HK-2 (cell line): ENCODE results near the gene ATXN2.

Experiments
- DNase-seq: peaks from one replicate; pipeline ENCODE4 v3.0.0-alpha.2; 2018; ENCODE audit not compliant: unreplicated experiment

The ATXN2 gene

GRCh38 chr12:111451232-111451631 is 147.9 kb downstream of the ATXN2 start:
- no peak for DNase-seq

GRCh38 chr12:111450676-111451075 is 148.4 kb downstream of the ATXN2 start:
- DNase-seq: no peak

- DNase-seq: no peak
Measured at GRCh38 chr12:111448846-111449790, 150.0 kb downstream of the ATXN2 start.

- no peak for DNase-seq
Measured at GRCh38 chr12:111448266-111448830, 150.8 kb downstream of the ATXN2 start.

GRCh38 chr12:111447571-111448265 is 151.4 kb downstream of the ATXN2 start:
- DNase-seq: no peak

- no peak for DNase-seq
Measured at GRCh38 chr12:111446631-111447570, 152.2 kb downstream of the ATXN2 start.

- no peak for DNase-seq
Measured at GRCh38 chr12:111445726-111446581, 153.2 kb downstream of the ATXN2 start.

- no peak for DNase-seq
Measured at GRCh38 chr12:111444925-111445725, 154.0 kb downstream of the ATXN2 start.

GRCh38 chr12:111444314-111444924 is 154.7 kb downstream of the ATXN2 start:
- DNase-seq: no peak

GRCh38 chr12:111443586-111443985 is 155.5 kb downstream of the ATXN2 start:
- DNase-seq: peak; percentile 61

GRCh38 chr12:111443086-111443485 is 156.0 kb downstream of the ATXN2 start:
- no peak for DNase-seq

- no peak for DNase-seq
Measured at GRCh38 chr12:111442301-111443045, 156.6 kb downstream of the ATXN2 start.

- no peak for DNase-seq
Measured at GRCh38 chr12:111441107-111441928, 157.8 kb downstream of the ATXN2 start.

- DNase-seq: no peak
Measured at GRCh38 chr12:111440631-111441030, 158.5 kb downstream of the ATXN2 start.

- no peak for DNase-seq
Measured at GRCh38 chr12:111440152-111440551, 159.0 kb downstream of the ATXN2 start.

- DNase-seq: no peak
Measured at GRCh38 chr12:111439657-111440151, 159.4 kb downstream of the ATXN2 start.

GRCh38 chr12:111438481-111438880 is 160.6 kb downstream of the ATXN2 start:
- peak; percentile 82 for DNase-seq
